WTC11 (cell line): ENCODE results near the gene SHROOM3. TPM values are rescaled to one million over a fixed set of nuclear protein-coding genes. Genes with fewer than 3 reads are reported as not detected.

Experiments used
- ATAC-seq: fragments of 200-7000 bp; cut with Tn5 transposase; 2 replicates; pipeline ENCODE4 v1.10.0; 2021; ENCODE audit warnings: mild to moderate bottlenecking, moderate library complexity
- CTCF ChIA-PET: fragments of 300-600 bp; sonication (Branson Sonifier 250); formaldehyde crosslinking; loops from one replicate; lab custom pipeline; 2021; ENCODE audit warnings: antibody characterized with exemption; lab: Charles Lee
- POLR2A ChIA-PET: fragments of 350-600 bp; sonication (Branson Sonifier 250); formaldehyde crosslinking; loops from one replicate; lab custom pipeline; 2021; ENCODE audit warnings: antibody characterized with exemption; lab: Charles Lee
- DNase-seq: peaks from one replicate; pipeline ENCODE4 v3.0.0; 2021; ENCODE audit warnings: low spot score
- H3K27ac Mint-ChIP-seq: 2 replicates; pipeline ENCODE4 v1.8.0; 2021; ENCODE audit warnings: mixed read lengths
- H3K27me3 Mint-ChIP-seq: 2 replicates; pipeline ENCODE4 v1.8.0; 2021; ENCODE audit warnings: low read depth, mild to moderate bottlenecking, moderate library complexity, mixed read lengths
- H3K36me3 Mint-ChIP-seq: 2 replicates; pipeline ENCODE4 v1.8.0; 2021; ENCODE audit warnings: mixed read lengths
- H3K4me1 Mint-ChIP-seq: 2 replicates; pipeline ENCODE4 v1.8.0; 2022; ENCODE audit warnings: mixed read lengths
- H3K4me3 Mint-ChIP-seq: 2 replicates; pipeline ENCODE4 v1.8.0; 2021; ENCODE audit warnings: mild to moderate bottlenecking, moderate library complexity, mixed read lengths
- H3K9me3 Mint-ChIP-seq: 2 replicates; pipeline ENCODE4 v1.8.0; 2021; ENCODE audit warnings: mixed read lengths
- ATF3 ChIP-seq: sonication (generic); formaldehyde crosslinking; conservative IDR thresholded peaks from 2 replicates; pipeline ENCODE4 v1.8.1; 2022; ENCODE audit warnings: mild to moderate bottlenecking, missing genetic modification reagents
- ESRRA ChIP-seq: sonication (generic); formaldehyde crosslinking; IDR thresholded peaks from 2 replicates; pipeline ENCODE4 v1.8.1; 2022; ENCODE audit warnings: mild to moderate bottlenecking, missing genetic modification reagents, borderline replicate concordance
- GTF2I ChIP-seq: fragments of 250-450 bp; sonication (Bioruptor Pico); conservative IDR thresholded peaks from 2 replicates; pipeline ENCODE4 v1.4.0; 2021; ENCODE audit warnings: mild to moderate bottlenecking
- NFATC4 ChIP-seq: fragments of 250-450 bp; sonication (Bioruptor Pico); IDR thresholded peaks from 2 replicates; pipeline ENCODE4 v1.9.0; 2021; ENCODE audit warnings: mild to moderate bottlenecking
- RELA ChIP-seq: sonication (generic); formaldehyde crosslinking; IDR thresholded peaks from 2 replicates; pipeline ENCODE4 v1.8.1; 2022; ENCODE audit warnings: missing genetic modification reagents, mild to moderate bottlenecking, borderline replicate concordance
- RORB ChIP-seq: fragments of 250-450 bp; sonication (Bioruptor Pico); IDR thresholded peaks from 2 replicates; pipeline ENCODE4 v1.9.0; 2021; ENCODE audit warnings: mild to moderate bottlenecking
- SOX15 ChIP-seq: fragments of 250-450 bp; sonication (Bioruptor Pico); IDR thresholded peaks from 2 replicates; pipeline ENCODE4 v1.9.0; 2021; ENCODE audit warnings: mild to moderate bottlenecking
- TEAD4 ChIP-seq: sonication (generic); formaldehyde crosslinking; IDR thresholded peaks from 2 replicates; pipeline ENCODE4 v1.8.0; 2022; ENCODE audit warnings: mild to moderate bottlenecking, missing genetic modification reagents
- ZNF121 ChIP-seq: sonication (generic); formaldehyde crosslinking; IDR thresholded peaks from 2 replicates; pipeline ENCODE4 v1.8.0; 2023; ENCODE audit warnings: missing genetic modification reagents
- ZNF263 ChIP-seq: sonication (generic); formaldehyde crosslinking; IDR thresholded peaks from 2 replicates; pipeline ENCODE4 v1.8.1; 2022; ENCODE audit warnings: low read depth, mild to moderate bottlenecking, moderate library complexity, missing genetic modification reagents
- total RNA-seq: library from RNA; stranded (reverse); gene quantifications from 3 replicates; pipeline ENCODE4 v1.2.3, GENCODE V29; 2021
- TF ChIP-seq, protein P1 (sequence below): sonication (generic); formaldehyde crosslinking; IDR thresholded peaks from 2 replicates; pipeline ENCODE4 v1.8.0; 2023; ENCODE audit warnings: mild to moderate bottlenecking, missing genetic modification reagents
- TF ChIP-seq, protein P2 (sequence below): sonication (generic); formaldehyde crosslinking; IDR thresholded peaks from 2 replicates; pipeline ENCODE4 v1.8.1; 2023; ENCODE audit warnings: mild to moderate bottlenecking, missing genetic modification reagents, borderline replicate concordance
- TF ChIP-seq, protein P3 (sequence below): sonication (generic); formaldehyde crosslinking; IDR thresholded peaks from 2 replicates; pipeline ENCODE4 v1.8.0; 2022; ENCODE audit warnings: mild to moderate bottlenecking, missing genetic modification reagents

Gene SHROOM3
- total RNA-seq, 1 experiment from 2014 or later: 71.9 TPM

DNA sequence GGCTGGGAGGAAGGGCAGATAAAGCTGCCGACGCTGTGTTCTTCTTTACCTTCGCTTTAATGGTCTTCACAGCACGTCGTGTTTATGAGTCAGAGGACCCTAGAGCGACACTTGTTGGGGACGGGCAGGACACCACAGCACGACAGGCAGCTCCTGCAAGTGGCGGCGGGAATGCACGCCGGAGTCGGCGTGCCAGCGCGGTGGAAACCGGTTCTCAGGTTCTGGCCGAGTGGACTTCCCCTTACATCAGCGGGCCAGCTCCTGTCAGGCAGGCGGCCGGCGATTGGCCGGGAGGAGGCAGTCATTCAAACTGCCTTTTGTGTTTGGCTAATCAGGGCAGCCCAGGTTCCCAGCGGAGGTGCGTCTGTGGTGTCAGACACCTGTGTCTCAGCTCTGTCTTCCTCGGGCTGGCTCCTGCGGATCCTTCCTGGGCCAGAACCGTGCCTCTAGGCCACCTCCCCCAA is 150.9 kb downstream of the SHROOM3 start (continued):
- TF ChIP-seq, protein P1, sequence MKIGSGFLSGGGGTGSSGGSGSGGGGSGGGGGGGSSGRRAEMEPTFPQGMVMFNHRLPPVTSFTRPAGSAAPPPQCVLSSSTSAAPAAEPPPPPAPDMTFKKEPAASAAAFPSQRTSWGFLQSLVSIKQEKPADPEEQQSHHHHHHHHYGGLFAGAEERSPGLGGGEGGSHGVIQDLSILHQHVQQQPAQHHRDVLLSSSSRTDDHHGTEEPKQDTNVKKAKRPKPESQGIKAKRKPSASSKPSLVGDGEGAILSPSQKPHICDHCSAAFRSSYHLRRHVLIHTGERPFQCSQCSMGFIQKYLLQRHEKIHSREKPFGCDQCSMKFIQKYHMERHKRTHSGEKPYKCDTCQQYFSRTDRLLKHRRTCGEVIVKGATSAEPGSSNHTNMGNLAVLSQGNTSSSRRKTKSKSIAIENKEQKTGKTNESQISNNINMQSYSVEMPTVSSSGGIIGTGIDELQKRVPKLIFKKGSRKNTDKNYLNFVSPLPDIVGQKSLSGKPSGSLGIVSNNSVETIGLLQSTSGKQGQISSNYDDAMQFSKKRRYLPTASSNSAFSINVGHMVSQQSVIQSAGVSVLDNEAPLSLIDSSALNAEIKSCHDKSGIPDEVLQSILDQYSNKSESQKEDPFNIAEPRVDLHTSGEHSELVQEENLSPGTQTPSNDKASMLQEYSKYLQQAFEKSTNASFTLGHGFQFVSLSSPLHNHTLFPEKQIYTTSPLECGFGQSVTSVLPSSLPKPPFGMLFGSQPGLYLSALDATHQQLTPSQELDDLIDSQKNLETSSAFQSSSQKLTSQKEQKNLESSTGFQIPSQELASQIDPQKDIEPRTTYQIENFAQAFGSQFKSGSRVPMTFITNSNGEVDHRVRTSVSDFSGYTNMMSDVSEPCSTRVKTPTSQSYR (CRISPR knock-in tag): no peak
- TF ChIP-seq RORB (CRISPR knock-in tag): no peak
- TF ChIP-seq TEAD4 (CRISPR knock-in tag): no peak
- TF ChIP-seq, protein P2, sequence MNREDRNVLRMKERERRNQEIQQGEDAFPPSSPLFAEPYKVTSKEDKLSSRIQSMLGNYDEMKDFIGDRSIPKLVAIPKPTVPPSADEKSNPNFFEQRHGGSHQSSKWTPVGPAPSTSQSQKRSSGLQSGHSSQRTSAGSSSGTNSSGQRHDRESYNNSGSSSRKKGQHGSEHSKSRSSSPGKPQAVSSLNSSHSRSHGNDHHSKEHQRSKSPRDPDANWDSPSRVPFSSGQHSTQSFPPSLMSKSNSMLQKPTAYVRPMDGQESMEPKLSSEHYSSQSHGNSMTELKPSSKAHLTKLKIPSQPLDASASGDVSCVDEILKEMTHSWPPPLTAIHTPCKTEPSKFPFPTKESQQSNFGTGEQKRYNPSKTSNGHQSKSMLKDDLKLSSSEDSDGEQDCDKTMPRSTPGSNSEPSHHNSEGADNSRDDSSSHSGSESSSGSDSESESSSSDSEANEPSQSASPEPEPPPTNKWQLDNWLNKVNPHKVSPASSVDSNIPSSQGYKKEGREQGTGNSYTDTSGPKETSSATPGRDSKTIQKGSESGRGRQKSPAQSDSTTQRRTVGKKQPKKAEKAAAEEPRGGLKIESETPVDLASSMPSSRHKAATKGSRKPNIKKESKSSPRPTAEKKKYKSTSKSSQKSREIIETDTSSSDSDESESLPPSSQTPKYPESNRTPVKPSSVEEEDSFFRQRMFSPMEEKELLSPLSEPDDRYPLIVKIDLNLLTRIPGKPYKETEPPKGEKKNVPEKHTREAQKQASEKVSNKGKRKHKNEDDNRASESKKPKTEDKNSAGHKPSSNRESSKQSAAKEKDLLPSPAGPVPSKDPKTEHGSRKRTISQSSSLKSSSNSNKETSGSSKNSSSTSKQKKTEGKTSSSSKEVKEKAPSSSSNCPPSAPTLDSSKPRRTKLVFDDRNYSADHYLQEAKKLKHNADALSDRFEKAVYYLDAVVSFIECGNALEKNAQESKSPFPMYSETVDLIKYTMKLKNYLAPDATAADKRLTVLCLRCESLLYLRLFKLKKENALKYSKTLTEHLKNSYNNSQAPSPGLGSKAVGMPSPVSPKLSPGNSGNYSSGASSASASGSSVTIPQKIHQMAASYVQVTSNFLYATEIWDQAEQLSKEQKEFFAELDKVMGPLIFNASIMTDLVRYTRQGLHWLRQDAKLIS (CRISPR knock-in tag): no peak
- TF ChIP-seq ZNF263: no peak
- TF ChIP-seq ZNF121 (CRISPR knock-in tag): peak; percentile 96
- no peak for TF ChIP-seq ESRRA (CRISPR knock-in tag)

DNA sequence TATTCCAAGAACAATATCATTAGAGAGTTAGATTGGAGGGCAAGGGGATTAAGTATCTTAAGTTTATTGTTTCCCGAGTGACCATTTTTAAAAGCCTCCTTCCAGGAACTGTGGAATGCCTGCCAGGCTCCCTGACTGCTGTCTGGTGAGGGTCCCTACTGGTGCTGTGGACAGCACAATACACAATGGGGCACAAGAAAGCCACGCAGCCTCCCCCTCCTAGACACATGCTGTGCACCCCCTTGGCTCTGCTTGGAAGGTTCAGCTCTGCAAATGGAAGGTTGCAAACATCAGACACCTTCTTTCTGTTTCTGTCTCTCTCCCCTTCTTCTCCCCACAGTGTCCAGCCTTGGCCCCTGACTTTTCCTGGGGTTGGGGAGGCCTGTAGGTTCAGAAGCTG is 153.2 kb downstream of the SHROOM3 start:
- CTCF ChIA-PET: interaction anchor here (0.7 to 1.2 kb wide), 4 partner anchors 33 to 300 kb away, joined by 3 to 4 read pairs (median 4); no protein-coding TSS in a partner anchor
- H3K27me3 Mint-ChIP-seq: no peaks in the 10 kb centered on the region
- no peak overlapping the region for H3K4me3 Mint-ChIP-seq
- H3K9me3 Mint-ChIP-seq: peaks cover 5% of the 10 kb centered on the region
- peaks cover 3% of the 10 kb centered on the region; the same call in 1 of the 2 replicates for H3K36me3 Mint-ChIP-seq
- POLR2A ChIA-PET: no interaction called here
- H3K4me1 Mint-ChIP-seq: peaks cover 78% of the 10 kb centered on the region
- H3K27ac Mint-ChIP-seq: peak overlapping the region; percentile 88; the same call in 1 of the 2 replicates
- peak; percentile 34 for DNase-seq
- TF ChIP-seq SOX15 (CRISPR knock-in tag): no peak
- TF ChIP-seq, protein P3, sequence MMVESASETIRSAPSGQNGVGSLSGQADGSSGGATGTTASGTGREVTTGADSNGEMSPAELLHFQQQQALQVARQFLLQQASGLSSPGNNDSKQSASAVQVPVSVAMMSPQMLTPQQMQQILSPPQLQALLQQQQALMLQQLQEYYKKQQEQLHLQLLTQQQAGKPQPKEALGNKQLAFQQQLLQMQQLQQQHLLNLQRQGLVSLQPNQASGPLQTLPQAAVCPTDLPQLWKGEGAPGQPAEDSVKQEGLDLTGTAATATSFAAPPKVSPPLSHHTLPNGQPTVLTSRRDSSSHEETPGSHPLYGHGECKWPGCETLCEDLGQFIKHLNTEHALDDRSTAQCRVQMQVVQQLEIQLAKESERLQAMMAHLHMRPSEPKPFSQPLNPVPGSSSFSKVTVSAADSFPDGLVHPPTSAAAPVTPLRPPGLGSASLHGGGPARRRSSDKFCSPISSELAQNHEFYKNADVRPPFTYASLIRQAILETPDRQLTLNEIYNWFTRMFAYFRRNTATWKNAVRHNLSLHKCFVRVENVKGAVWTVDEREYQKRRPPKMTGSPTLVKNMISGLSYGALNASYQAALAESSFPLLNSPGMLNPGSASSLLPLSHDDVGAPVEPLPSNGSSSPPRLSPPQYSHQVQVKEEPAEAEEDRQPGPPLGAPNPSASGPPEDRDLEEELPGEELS (CRISPR knock-in tag): no peak
- no peak for TF ChIP-seq RELA (CRISPR knock-in tag)
- TF ChIP-seq ATF3 (CRISPR knock-in tag): no peak
- TF ChIP-seq GTF2I (CRISPR knock-in tag): no peak
- no peak for TF ChIP-seq NFATC4 (CRISPR knock-in tag)
- TF ChIP-seq, protein P2 (CRISPR knock-in tag): no peak
- TF ChIP-seq, all 79 proteins: peak for 0
- peak; percentile 8 for ATAC-seq
